OCI-LY1 (cell line): Measurements from ENCODE around the gene ROR2.
"Not testable (repeated sequence)": the region's sequence is repeated elsewhere in the genome, so short reads cannot be mapped to it uniquely, and the experiment has no call there.

Experiments used
- H2AFZ ChIP-seq: fragments of 200-600 bp; sonication (generic), shearing (Covaris generic); 2 replicates; pipeline ENCODE4 v1.6.0; 2014; ENCODE audit warnings: antibody characterized with exemption, mild to moderate bottlenecking, low read length
- H3F3A ChIP-seq: fragments of 200-600 bp; sonication (generic), shearing (Covaris generic); 2 replicates; pipeline ENCODE4 v1.6.0; 2014; ENCODE audit warnings: mild to moderate bottlenecking, antibody characterized with exemption, low read length, moderate library complexity; ENCODE audit not compliant: insufficient read depth
- H3K27ac ChIP-seq: fragments of 200-600 bp; sonication (generic); 2 replicates; pipeline ENCODE4 v1.5.1; 2014; ENCODE audit warnings: low read length, mixed run types, mild to moderate bottlenecking, low read depth; ENCODE audit not compliant: poor library complexity, severe bottlenecking
- H3K27me3 ChIP-seq: fragments of 200-600 bp; sonication (generic); 2 replicates; pipeline ENCODE4 v1.6.0; 2014; ENCODE audit warnings: antibody characterized with exemption, mild to moderate bottlenecking, low read length, moderate library complexity; ENCODE audit not compliant: insufficient read depth
- H3K36me3 ChIP-seq: fragments of 200-600 bp; sonication (generic); 2 replicates; pipeline ENCODE4 v1.6.1; 2014; ENCODE audit warnings: mild to moderate bottlenecking, antibody characterized with exemption, low read length, moderate library complexity, mixed read lengths; ENCODE audit not compliant: insufficient read depth
- H3K4me1 ChIP-seq: fragments of 200-600 bp; sonication (generic); 2 replicates; pipeline ENCODE4 v1.5.1; 2014; ENCODE audit warnings: mild to moderate bottlenecking, low read length, moderate library complexity; ENCODE audit not compliant: insufficient read depth, severe bottlenecking
- H3K4me2 ChIP-seq: fragments of 200-600 bp; sonication (generic), shearing (Covaris generic); 2 replicates; pipeline ENCODE4 v1.6.1; 2014; ENCODE audit warnings: low read length
- H3K4me3 ChIP-seq: fragments of 200-600 bp; sonication (generic); 2 replicates; pipeline ENCODE4 v1.5.1; 2014; ENCODE audit warnings: low read length, low read depth, mild to moderate bottlenecking, mixed read lengths; ENCODE audit not compliant: poor library complexity, severe bottlenecking
- H3K79me2 ChIP-seq: fragments of 200-600 bp; shearing (Covaris generic); 2 replicates; pipeline ENCODE4 v1.6.1; 2016; ENCODE audit warnings: mixed run types, low read length, mixed read lengths; ENCODE audit not compliant: insufficient read depth
- H3K9ac ChIP-seq: fragments of 200-600 bp; sonication (generic), shearing (Covaris generic); 2 replicates; pipeline ENCODE4 v1.6.1; 2014; ENCODE audit warnings: mild to moderate bottlenecking, low read length, mixed read lengths
- H3K9me2 ChIP-seq: fragments of 200-600 bp; sonication (generic), shearing (Covaris generic); 2 replicates; pipeline ENCODE4 v1.6.1; 2014; ENCODE audit warnings: low read depth, mild to moderate bottlenecking, low read length, mixed read lengths
- H3K9me3 ChIP-seq: fragments of 200-600 bp; shearing (Covaris generic); 2 replicates; pipeline ENCODE4 v1.6.1; 2014; ENCODE audit warnings: low read length, mixed read lengths
- H4K20me1 ChIP-seq: fragments of 200-600 bp; sonication (generic), shearing (Covaris generic); 2 replicates; pipeline ENCODE4 v1.6.0; 2016; ENCODE audit warnings: mild to moderate bottlenecking, low read length; ENCODE audit not compliant: insufficient read depth
- EZH2 ChIP-seq: fragments of 200-600 bp; sonication (generic), shearing (Covaris generic); IDR thresholded peaks from 2 replicates; pipeline ENCODE4 v1.8.0; 2017; ENCODE audit warnings: borderline replicate concordance, mixed run types, mild to moderate bottlenecking, antibody characterized with exemption, low read length, moderate library complexity, mixed read lengths
- TF ChIP-seq, protein P1 (sequence below): fragments of 200-600 bp; sonication (generic), shearing (Covaris generic); IDR thresholded peaks from 2 replicates; pipeline ENCODE4 v1.5.1; 2017; ENCODE audit warnings: mild to moderate bottlenecking, antibody characterized with exemption, low read length, moderate library complexity, mixed read lengths

ROR2 gene

GRCh38 chr9:91799113-91799744 lies 150.8 kb downstream of the ROR2 start:
- Histone ChIP-seq H3F3A (no peaks in the 10 kb centered on the region), H3K9ac (no peak overlapping the region), H3K79me2 (no peaks in the 10 kb centered on the region), H3K36me3 (no peaks in the 10 kb centered on the region), H3K9me2 (no peaks in the 10 kb centered on the region), H3K4me3 (no peak overlapping the region), H3K4me1 (no peaks in the 10 kb centered on the region), H3K27ac (no peak overlapping the region), H3K4me2 (no peak overlapping the region), H4K20me1 (no peaks in the 10 kb centered on the region), H2AFZ (no peak overlapping the region), H3K27me3 (no peaks in the 10 kb centered on the region), H3K9me3 (no peaks in the 10 kb centered on the region)
- TF ChIP-seq EZH2: no peak
- TF ChIP-seq, protein P1, sequence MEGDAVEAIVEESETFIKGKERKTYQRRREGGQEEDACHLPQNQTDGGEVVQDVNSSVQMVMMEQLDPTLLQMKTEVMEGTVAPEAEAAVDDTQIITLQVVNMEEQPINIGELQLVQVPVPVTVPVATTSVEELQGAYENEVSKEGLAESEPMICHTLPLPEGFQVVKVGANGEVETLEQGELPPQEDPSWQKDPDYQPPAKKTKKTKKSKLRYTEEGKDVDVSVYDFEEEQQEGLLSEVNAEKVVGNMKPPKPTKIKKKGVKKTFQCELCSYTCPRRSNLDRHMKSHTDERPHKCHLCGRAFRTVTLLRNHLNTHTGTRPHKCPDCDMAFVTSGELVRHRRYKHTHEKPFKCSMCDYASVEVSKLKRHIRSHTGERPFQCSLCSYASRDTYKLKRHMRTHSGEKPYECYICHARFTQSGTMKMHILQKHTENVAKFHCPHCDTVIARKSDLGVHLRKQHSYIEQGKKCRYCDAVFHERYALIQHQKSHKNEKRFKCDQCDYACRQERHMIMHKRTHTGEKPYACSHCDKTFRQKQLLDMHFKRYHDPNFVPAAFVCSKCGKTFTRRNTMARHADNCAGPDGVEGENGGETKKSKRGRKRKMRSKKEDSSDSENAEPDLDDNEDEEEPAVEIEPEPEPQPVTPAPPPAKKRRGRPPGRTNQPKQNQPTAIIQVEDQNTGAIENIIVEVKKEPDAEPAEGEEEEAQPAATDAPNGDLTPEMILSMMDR: no peak

DNA sequence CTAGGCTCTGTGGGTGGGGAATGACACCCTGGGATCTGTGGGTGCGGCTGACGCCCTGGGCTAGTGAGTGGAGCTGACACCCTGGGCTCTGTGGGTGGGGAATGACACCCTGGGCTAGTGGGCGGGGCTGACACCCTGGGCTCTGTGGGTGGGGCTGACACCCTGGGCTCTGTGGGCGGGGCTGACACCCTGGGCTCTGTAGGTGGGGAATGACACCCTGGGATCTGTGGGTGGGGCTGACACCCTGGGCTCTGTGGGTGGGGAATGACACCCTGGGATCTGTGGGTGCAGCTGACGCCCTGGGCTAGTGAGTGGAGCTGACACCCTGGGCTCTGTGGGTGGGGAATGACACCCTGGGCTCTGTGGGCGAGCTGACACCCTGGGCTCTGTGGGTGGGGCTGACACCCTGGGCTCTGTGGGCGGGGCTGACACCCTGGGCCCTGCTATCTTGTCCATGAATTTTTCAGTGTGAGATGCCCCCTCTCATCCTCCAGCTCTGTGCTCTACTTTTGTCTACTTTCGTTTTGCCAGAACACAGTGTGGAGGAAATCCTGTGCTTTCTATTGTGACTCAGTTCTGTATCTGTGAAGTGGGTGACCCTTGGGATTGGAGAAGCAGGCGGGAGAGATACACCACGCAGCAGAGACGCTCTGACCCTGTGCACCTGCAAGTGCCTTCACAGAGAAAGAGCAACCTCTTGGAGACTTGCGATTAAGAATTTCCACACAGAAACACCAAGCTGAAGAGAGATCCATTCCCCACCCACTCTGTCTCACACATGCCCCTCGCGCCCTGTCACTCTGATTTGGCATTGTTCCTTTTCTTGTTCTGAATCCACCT lies 151.5 kb downstream of the ROR2 start:
- not testable (repeated sequence) for H3K79me2 ChIP-seq, H2AFZ ChIP-seq, H3K9me3 ChIP-seq, H3K9me2 ChIP-seq, H3F3A ChIP-seq, H3K4me2 ChIP-seq, H3K27me3 ChIP-seq, H3K27ac ChIP-seq, H3K9ac ChIP-seq, H3K4me3 ChIP-seq, H4K20me1 ChIP-seq, H3K4me1 ChIP-seq, H3K36me3 ChIP-seq

DNA sequence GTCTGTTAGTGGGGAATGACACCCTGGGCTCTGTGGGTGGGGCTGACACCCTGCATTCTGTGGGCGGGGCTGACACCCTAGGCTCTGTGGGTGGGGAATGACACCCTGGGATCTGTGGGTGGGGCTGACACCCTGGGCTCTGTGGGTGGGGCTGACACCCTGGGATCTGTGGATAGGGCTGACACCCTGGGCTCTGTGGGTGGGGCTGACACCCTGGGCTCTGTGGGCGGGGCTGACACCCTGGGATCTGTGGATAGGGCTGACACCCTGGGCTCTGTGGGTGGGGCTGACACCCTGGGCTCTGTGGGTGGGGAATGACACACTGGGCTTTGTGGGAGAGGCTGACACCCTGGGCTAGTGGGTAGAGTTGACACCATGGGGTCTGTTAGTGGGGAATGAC lies 152.5 kb downstream of the ROR2 start:
- H3K9ac ChIP-seq, H3K4me2 ChIP-seq, H3K27me3 ChIP-seq, H3K4me1 ChIP-seq, H2AFZ ChIP-seq, H4K20me1 ChIP-seq, H3K27ac ChIP-seq, H3K9me2 ChIP-seq, H3K4me3 ChIP-seq, H3K9me3 ChIP-seq, H3F3A ChIP-seq, H3K79me2 ChIP-seq, H3K36me3 ChIP-seq: not testable (repeated sequence)

GRCh38 chr9:91796516-91796915 lies 153.5 kb downstream of the ROR2 start:
- H3K9me2 ChIP-seq, H4K20me1 ChIP-seq, H3K4me1 ChIP-seq, H3K9me3 ChIP-seq, H3K4me3 ChIP-seq, H3K79me2 ChIP-seq, H2AFZ ChIP-seq, H3K27me3 ChIP-seq, H3K4me2 ChIP-seq, H3F3A ChIP-seq, H3K9ac ChIP-seq, H3K27ac ChIP-seq, H3K36me3 ChIP-seq: not testable (repeated sequence)
